HTR-8/SVneo (cell line): ENCODE measurements around the gene ATP6AP2.
"Not testable (repeated sequence)": the region's sequence is repeated elsewhere in the genome, so short reads cannot be mapped to it uniquely, and the experiment has no call there.

Source experiments
- DNase-seq: peaks from one replicate; pipeline ENCODE4 v3.0.0; 2011; ENCODE audit warnings: low spot score, mixed read lengths; ENCODE audit not compliant: insufficient read length
- FAIRE-seq: peaks from 2 replicates; lab custom pipeline; 2011; peaks lifted over from hg19 to GRCh38; lab: Jason Lieb, UNC

ATP6AP2 gene

GRCh38 chrX:40573763-40574162 lies 7.0 kb upstream of the ATP6AP2 start:
- FAIRE-seq (no peak), DNase-seq (no peak)

GRCh38 chrX:40575411-40575810 lies 5.4 kb upstream of the ATP6AP2 start:
- DNase-seq: peak; percentile 11
- FAIRE-seq: not testable (repeated sequence)

- FAIRE-seq (no peak), DNase-seq (no peak)
These were observed 4.5 kb upstream of the ATP6AP2 start for GRCh38 chrX:40576291-40576690.

GRCh38 chrX:40578039-40578695 lies 2.6 kb upstream of the ATP6AP2 start:
- no peak for DNase-seq
- no peak for FAIRE-seq

- FAIRE-seq: no peak
- no peak for DNase-seq
These were observed 1.6 kb upstream of the ATP6AP2 start for GRCh38 chrX:40579141-40579540.

GRCh38 chrX:40579900-40580536 lies 752 bp upstream of the ATP6AP2 start:
- no peak for FAIRE-seq
- DNase-seq: no peak

GRCh38 chrX:40581336-40581920 lies 658 bp downstream of the ATP6AP2 start:
- FAIRE-seq (no peak), DNase-seq (no peak)

GRCh38 chrX:40582178-40582577 lies 1.4 kb downstream of the ATP6AP2 start:
- FAIRE-seq: not testable (repeated sequence)

GRCh38 chrX:40582811-40583210 lies 2.0 kb downstream of the ATP6AP2 start:
- DNase-seq (no peak), FAIRE-seq (no peak)

More at GRCh38 chrX:40582178-40582577, 1.4 kb downstream of the ATP6AP2 start:
- DNase-seq: not testable (repeated sequence)

- DNase-seq, FAIRE-seq: not testable (repeated sequence)
These were observed 6.9 kb downstream of the ATP6AP2 start for GRCh38 chrX:40587623-40588022.

GRCh38 chrX:40589616-40590321 lies 9.0 kb downstream of the ATP6AP2 start:
- not testable (repeated sequence) for FAIRE-seq

GRCh38 chrX:40603446-40603845 lies 22.7 kb downstream of the ATP6AP2 start:
- FAIRE-seq: no peak

More at GRCh38 chrX:40589616-40590321, 9.0 kb downstream of the ATP6AP2 start:
- not testable (repeated sequence) for DNase-seq

GRCh38 chrX:40607381-40607780 lies 26.6 kb downstream of the ATP6AP2 start:
- DNase-seq (no peak), FAIRE-seq (no peak)

More at GRCh38 chrX:40603446-40603845, 22.7 kb downstream of the ATP6AP2 start:
- DNase-seq: no peak

- no peak for DNase-seq
- no peak for FAIRE-seq
These were observed 31.7 kb downstream of the ATP6AP2 start for GRCh38 chrX:40612511-40612910.

GRCh38 chrX:40615976-40616375 lies 35.2 kb downstream of the ATP6AP2 start:
- FAIRE-seq: no peak
- no peak for DNase-seq

GRCh38 chrX:40617566-40617965 lies 36.8 kb downstream of the ATP6AP2 start:
- DNase-seq (no peak), FAIRE-seq (no peak)

- FAIRE-seq (peak; percentile 73), DNase-seq (no peak)
These were observed 41.8 kb downstream of the ATP6AP2 start for GRCh38 chrX:40622479-40623138.

- FAIRE-seq: no peak
- no peak for DNase-seq
These were observed 42.4 kb downstream of the ATP6AP2 start, which contains the start of gene MPC1L for GRCh38 chrX:40623139-40623536. MPC1L (plus strand) TSS chrX:40623428; CDS start chrX:40623566, 138 bp downstream.

GRCh38 chrX:40623665-40624064 lies 42.9 kb downstream of the ATP6AP2 start:
- FAIRE-seq: no peak
- no peak for DNase-seq

GRCh38 chrX:40625294-40625693 lies 44.5 kb downstream of the ATP6AP2 start:
- no peak for FAIRE-seq

More at GRCh38 chrX:40625294-40625693, 44.5 kb downstream of the ATP6AP2 start:
- DNase-seq: no peak
